RPMI7951 (cell line): ENCODE measurements around the gene USP19. TPM values are rescaled to one million over a fixed set of nuclear protein-coding genes. Genes with fewer than 3 reads are reported as not detected.

Experiments used
- DNase-seq: peaks from one replicate; pipeline ENCODE4 v3.0.0-alpha.2; 2012; ENCODE audit warnings: low read depth
- total RNA-seq: library from RNA; depleted of rRNA; stranded (reverse); fragments of >200 nt; shearing (Covaris generic); gene quantifications from 2 replicates; pipeline ENCODE4 v1.2.3, GENCODE V29; 2014; rRNA removed

Gene USP19
- total RNA-seq, 1 experiment from 2014 or later, result 29.1 TPM

DNA sequence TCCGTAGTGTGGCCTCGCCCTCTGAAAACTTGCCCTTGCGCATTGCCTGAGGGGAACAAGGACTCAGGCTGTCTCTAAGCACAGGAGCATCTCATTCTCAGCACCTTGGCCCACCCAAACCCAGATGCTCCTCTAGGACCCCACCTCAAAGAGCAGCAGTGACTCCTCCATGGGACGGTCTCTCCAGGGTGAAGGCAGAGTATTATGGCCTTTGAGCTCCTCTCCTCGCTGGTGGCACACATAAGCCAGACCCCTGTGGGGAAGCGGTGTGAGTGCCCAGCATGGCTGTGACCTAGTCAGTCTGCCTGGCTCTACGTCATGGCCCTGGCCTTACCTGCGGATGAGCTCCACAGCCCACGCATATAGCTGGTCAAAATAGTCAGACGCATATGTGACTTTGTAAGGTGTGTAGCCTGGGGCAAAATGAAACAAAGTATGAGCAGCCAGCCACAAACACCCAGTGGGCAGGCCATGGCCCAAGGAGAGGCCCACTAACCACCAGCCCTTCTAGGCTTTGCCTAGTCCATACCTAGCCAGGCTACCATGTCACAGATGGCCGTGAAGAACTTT, 20.5 kb downstream of the USP19 start:
- DNase-seq, result no peak

DNA sequence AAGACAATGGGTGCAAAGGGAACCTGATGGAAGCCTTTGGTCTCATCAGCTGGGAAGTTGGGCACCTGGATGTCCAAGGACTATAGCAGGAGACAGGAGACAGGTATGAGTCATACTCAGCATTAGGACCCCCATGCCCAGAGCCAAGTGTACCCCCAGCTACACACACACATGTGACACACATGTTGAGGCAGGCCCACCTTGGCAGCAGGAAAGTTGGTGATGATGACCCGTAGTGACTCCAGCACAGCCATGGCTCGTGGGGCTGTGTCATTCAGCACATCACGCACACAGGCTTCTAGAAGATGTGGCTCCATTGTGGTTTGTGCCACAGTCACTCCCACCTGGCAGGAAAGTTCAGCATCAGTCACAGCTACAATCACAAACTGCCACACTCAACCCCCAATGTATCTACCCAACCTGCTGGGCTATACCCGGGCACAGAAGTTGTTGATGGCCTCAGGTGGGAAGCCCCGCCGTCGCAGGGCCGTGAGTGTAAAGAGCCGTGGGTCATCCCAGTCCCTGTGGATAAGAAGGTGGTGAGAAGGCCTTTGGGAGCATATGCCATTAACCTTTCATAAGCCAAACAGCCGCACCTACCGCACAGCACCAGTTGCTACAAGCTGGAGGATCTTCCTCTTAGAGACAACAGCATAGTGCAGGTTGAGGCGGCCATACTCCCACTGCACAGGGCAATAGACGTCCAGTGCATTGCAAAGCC, 21.6 kb downstream of the USP19 start:
- DNase-seq, result no peak

DNA sequence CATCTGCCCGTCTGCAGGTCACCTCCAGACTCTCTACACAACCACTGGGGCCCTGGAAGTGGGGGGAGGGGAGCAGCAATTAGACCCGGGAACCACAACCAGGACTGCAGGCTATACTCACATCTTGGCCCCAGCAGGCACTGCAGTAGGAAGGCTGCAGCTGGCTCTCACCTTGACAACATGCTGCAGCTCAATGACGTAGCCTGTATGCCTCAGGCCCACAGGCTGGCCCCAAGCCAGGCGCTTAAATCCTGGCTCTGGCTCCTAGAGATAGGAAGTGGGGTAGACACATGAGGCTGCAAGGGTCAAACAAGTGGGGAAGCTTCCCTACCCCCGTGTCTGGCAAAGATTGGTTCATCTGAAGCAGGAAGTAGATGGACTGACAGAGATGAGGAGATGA, 22.2 kb downstream of the USP19 start:
- peak; percentile 80 for DNase-seq

GRCh38 chr3:49093853-49094767, 26.5 kb downstream of the USP19 start, which contains the start of gene QRICH1:
Gene QRICH1 (minus strand): TSS chr3:49094071. CDS start chr3:49077017, 17,054 bp downstream.
- peak; percentile 98 for DNase-seq

- peak; percentile 75 for DNase-seq
These were observed 27.4 kb downstream of the USP19 start for GRCh38 chr3:49092938-49093852.

- no peak for DNase-seq
These were observed 39.2 kb downstream of the USP19 start for GRCh38 chr3:49081429-49081828.

- no peak for DNase-seq
These were observed 41.4 kb downstream of the USP19 start for GRCh38 chr3:49079270-49079669.

DNA sequence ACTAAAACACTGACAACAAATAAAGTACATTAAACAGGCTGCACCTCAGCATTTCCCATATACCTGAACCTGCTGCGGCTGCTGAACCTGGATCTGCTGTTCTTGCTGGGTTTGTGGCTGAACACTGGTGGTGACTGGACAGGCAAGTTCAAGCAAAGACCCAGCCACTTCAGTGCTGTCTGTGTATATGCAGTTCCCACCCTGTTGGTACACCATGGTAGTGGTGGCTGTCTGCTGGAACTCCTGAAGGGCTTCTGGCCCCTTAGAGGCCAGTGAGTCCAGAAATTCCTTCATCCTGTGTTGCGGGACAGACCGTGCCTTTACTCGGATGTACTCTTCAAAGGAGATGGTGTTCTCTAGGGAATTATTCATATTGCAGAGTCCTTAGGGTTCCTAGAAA, 44.0 kb downstream of the USP19 start:
- no peak for DNase-seq

DNA sequence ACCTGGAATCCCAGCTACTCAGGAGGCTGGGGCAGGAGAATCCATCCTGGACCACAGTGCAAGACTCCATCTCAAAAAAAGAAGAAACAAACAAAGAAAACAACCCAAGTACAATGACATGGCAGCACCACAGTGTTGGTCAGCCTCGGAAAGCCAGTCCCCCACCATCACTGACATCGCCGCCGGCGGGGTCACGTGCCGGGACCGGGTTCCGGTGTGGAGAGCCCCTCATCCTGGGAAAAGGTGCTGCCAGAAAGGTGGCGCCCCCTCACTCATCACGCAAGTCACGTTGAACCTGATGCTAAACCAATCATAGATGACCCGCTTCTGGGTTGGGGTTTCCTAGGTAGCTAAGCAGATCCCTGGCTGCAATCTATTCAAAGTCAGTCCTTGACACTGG, 44.5 kb downstream of the USP19 start:
- DNase-seq, result no peak

Other genes with a start within 250 kb of the USP19 start
- 19.4 and 25.6 TPM in 2 replicates for gene SLC25A20, start 221.9 kb downstream of the USP19 start, total RNA-seq
- gene ARIH2, start 202.0 kb downstream of the USP19 start, total RNA-seq, result 74.0 and 81.8 TPM in 2 replicates
- 3.3 and 4.0 TPM in 2 replicates for gene P4HTM, start 130.6 kb downstream of the USP19 start, total RNA-seq
- 44.7 and 49.5 TPM in 2 replicates for gene WDR6, start 113.4 kb downstream of the USP19 start, total RNA-seq
- 46.4 and 54.9 TPM in 2 replicates for gene DALRD3, start 102.2 kb downstream of the USP19 start, total RNA-seq
- gene NDUFAF3, start 98.7 kb downstream of the USP19 start, total RNA-seq, result 260 and 301 TPM in 2 replicates
- 305 and 426 TPM in 2 replicates for gene IMPDH2, start 91.4 kb downstream of the USP19 start, total RNA-seq
- gene QRICH1, start 26.8 kb downstream of the USP19 start, total RNA-seq, result 121 and 124 TPM in 2 replicates
- 244 and 314 TPM in 2 replicates for gene QARS1, start 16.1 kb downstream of the USP19 start, total RNA-seq
- 209 and 244 TPM in 2 replicates for gene LAMB2, start 12.2 kb upstream of the USP19 start, total RNA-seq
- 26.0 and 32.8 TPM in 2 replicates for gene CCDC71, start 45.5 kb upstream of the USP19 start, total RNA-seq
- 28.1 and 28.7 TPM in 2 replicates for gene KLHDC8B, start 50.8 kb upstream of the USP19 start, total RNA-seq
- 0.84 and 0.88 TPM in 2 replicates for gene C3orf62, start 156.4 kb upstream of the USP19 start, total RNA-seq
- gene USP4, start 219.2 kb upstream of the USP19 start, total RNA-seq, result 12.9 and 14.5 TPM in 2 replicates
- not detected in 2 replicates for gene GPX1, start 237.5 kb upstream of the USP19 start, total RNA-seq